NCI-H2107 (cell line): Measurements from ENCODE around the gene CPAMD8.
"Not testable (repeated sequence)": the region's sequence is repeated elsewhere in the genome, so short reads cannot be mapped to it uniquely, and the experiment has no call there.

Experiments used
- DNase-seq: peaks from one replicate; lab custom pipeline; 2025; lab: John Stamatoyannopoulos, UW

The CPAMD8 gene

DNA sequence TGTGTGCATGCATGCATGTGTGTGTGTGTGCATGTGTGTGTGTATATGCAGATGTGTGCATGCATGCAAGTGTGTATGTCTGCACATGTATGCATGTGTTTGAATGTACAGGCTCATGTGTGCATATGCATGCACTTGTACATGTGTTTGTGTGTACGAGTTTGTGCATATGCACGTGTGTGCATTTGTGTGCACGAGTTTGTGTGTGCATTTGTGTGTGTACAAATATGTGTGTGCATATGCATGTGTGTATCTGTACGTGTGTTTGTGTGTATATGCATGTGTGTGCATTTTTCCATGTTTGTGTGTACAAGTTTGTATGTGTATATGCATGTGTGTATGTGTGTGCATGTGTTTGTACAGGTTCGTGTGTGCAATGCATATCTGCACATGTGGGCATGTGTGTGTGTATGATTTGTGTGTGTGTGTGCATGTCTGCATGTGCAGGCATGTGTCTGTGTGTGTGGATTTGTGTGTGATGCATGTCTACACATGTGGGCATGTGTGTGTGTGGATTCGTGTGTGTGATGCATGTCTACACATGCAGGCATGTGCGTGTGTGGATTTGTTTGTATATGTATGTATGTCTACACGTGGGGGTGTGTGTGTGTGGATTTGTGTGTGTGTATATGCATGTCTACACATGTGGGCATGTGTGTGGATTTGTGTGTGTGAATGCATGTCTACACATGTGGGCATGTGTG lies 80.7 kb downstream of the CPAMD8 start:
- no peak for DNase-seq

DNA sequence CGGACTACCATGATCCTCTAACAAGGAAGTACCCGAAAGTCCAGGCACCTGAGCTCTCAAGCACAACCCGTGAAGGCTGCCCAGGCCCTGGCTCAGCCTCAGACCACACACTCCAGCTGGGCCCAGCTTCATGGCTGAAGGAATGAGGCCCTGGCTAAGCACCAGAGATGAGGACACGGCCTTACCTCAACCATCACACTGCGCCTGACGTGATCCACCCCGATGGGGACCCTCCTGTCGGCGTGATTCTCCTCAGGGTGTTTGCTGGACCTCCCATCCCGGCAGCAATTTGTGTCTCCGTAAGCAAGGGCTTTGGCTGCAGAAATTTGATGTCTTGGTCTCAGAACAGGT lies 81.3 kb downstream of the CPAMD8 start:
- DNase-seq: no peak

DNA sequence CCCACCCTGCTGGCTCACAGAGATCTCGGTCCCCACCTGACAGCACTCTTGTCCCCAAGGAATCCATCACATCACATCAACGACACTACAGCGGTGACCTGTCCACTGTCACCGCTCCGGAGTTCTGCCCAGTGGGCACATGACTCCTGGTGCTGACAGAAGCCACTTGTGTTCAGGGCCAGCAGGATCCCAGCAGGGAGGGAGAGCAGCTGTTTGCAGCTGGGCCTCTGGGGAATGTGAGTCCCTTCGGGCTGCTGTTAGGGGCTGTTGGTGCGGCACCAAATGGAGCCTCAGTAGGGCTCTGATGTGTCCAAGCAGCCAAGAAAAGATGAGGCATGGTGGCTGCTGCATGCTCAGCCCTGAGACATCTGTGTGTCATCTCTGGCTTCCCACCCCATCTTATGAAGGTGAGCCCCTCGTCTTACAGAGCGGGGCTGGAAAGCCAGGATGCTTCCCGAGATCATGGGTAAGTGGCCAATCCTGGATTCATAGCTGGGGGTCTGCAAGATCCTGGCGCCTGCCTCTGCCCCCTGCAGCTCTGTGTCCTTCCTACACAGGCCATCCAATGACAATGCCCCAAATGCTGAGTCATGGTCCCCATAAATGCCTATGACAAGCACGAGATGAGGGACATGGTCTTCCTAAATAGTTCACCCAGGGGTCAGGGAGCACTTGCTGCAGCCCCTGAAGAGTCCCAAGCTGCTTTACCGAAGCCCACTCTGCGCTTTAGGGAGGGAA lies 81.8 kb downstream of the CPAMD8 start:
- no peak for DNase-seq

DNA sequence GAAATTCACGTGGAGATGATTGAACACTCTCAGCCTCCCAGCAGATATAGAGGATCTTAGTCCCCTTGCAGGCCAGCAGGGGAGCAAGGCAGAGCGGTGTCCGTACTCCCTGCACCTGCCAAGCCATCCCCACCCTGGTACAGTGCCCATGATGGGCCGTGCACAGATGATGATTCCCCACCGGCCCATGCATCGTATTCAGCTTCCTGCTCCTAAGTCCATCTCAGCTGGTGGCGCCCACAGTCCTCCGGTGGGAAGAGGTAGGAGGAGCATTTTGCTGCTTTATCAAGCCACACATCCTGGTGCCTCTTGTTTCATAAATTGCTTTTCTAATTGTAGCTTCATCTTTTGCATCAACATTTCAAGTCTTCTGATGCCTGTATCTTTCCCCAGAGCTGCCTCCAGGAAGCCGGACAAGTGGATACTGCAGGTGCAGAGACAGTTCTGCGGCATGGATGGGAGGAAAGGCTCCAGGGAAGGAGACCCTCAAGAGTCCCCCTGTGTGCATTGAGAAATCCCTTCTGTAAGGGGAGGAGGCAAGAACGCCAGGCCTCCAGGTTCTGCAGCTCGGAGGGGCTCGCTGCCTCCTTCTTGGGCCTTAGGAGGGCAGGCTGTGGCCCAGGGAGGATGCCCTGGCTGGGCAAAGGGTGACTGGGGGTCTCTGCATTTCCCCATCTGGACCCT lies 82.5 kb downstream of the CPAMD8 start:
- DNase-seq: no peak

DNA sequence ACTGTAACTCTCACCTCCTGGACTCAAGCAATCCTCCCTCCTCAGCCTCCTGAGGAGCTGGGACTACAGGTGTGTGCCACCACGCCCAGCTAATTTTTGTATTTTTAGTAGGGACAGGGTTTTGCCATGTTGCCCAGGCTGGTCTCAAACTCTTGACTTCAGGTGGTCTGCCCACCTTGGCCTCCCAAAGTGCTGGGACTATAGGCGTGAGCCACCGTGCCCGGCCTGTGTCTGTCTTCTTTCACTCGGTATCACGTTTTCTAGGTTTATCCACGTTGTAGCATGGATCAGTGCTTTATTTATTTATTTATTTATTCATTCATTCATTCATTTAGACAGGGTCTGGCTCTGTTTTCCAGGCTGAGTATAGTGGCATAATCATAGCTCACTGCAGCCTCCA lies 83.5 kb downstream of the CPAMD8 start:
- not testable (repeated sequence) for DNase-seq

DNA sequence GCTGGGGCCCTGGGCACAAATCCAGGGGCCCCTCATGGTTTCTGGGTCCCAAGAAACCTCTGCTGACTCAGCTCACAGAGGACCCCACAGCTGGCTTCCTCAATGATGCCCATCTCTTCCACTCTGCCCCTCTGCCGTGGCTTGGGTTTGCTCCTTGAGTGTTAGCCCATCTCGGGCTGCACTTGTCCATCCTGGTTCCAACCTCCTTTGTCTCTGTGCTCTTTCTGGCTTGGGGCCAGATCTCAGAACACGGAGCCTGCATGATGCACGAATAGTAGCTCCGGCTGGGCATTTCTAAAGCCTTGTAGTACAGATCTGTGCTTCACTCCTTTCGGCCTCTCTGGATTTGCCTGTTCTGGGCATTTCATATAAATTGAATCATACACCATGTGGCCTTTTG lies 84.0 kb downstream of the CPAMD8 start:
- no peak for DNase-seq

DNA sequence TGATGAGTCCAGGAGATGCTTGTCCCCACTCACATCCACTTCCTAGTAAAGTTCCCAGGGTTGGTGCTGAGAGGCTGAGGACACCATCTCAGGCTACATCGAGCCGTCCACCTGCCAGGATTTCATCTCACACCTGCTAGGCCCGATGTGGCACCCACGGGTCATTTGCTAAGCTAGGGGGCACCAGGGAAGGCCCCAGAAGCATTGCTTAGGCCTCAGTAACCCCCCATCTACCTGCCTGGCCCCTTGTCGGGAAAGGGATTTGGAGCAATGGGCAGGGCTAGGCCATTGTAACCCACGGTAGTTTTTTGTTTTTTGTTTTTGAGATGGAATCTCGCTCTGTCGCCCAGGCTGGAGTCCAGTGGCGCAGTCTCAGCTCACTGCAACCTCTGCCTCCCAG lies 86.0 kb downstream of the CPAMD8 start:
- no peak for DNase-seq

DNA sequence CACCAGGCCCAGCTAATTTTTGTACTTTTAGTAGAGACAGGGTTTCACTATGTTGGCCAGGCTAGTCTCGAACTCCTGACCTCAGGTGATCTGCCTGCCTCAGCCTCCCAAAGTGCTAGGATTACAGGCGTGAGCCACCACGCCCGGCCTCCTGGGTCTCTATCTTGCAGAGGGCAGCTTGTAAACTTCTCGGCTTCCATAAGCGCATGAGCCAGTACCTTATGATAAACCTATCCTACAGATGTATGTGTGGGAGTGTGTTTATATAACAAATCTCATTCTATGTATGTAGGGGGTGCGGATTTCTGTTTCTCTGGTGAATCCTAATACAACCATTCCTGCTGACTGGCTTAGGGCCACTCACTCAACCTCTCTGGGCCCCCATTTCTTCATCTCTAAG lies 86.5 kb downstream of the CPAMD8 start:
- not testable (repeated sequence) for DNase-seq

DNA sequence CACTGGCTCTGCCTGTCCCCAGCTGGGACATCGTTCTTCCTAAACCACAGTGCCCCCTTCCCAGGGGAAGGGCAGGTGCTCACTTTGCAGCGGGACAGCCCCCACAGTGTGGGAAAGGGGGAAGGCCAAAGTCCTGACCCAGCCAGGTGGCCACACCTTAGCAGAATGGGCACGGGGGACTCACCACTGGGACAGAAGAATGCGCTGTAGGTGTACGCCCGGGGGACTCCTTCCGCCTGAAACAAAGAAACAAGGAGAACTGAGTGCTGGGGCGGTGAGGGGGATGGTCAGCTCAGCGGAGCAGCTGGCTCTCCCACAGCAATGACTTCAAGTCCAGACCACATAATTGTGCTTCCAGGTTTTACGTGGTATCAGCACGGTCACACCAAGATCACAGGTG lies 88.4 kb downstream of the CPAMD8 start:
- no peak for DNase-seq

DNA sequence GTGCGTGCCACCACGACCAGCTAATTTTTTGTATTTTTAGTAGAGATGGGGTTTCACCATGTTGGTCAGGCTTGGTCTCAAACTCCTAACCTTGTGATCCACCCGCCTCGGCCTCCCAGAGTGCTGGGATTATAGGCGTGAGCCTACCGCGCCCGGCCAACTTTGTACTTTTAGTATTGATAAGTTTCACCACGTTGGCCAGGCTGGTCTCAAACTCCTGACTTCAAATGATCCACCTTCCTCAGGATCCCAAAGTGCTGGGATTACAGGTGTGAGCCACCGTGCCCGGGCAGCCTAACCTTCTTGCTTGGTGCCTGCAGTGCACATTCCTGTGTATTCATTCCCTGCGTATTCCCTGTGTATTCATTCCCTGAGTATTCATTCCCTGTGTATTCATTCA lies 88.8 kb downstream of the CPAMD8 start:
- not testable (repeated sequence) for DNase-seq

DNA sequence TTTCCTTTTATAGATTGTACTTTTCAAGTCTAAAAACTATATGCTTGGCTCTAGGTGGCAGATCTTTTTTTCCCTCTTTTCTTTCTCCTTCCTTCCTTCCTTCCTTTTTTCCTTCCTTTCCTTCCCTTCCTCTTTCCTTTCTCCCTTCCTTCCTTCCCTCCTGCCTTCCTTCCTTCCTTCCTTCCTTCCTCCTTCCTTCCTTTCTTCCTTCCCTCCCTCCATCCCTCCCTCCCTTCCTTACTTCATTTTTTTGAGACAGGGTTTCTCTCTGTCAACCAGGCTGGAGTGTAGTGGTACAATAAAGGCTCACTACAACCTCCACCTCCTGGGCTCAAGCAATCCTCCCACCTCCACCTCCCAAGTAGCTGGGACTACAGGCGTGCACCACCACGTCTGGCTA lies 89.7 kb downstream of the CPAMD8 start:
- DNase-seq: no peak

DNA sequence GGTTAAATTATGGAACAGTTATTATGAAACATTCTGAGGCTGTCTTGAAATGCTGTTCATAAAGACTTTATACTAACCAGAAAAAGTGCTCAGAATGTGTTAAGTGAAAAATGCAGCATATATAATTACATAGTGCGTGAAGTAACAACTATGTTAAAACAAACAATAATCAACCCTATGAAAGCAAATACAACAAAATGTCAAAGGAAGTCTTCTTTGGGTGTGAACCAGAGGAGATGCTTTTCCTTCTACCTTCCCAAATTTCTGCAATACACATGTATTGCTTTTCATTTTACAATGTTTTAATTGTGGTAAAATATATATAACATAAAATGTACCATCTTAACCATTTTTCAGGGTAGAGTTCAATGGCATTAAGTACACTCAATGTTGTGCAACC lies 92.1 kb downstream of the CPAMD8 start:
- no peak for DNase-seq

DNA sequence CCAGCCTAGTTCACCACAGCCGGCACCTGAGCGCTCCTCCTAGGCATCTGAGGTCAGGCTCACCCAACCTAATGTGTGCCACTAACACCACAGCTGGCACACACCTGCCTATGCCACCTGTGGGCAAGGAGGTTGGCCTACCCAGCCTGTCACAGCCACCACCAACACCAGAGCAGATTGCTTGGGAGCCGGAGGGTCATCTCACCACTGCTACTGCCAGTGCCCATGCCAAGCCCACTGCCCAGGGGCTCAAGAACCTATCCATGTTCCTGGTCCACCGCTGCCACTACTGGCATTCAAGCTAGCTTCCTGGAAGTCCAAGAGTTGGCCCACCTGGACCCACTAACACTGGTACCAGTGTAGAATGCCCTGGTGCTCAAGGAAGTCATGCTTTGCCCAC lies 95.3 kb downstream of the CPAMD8 start:
- no peak for DNase-seq

DNA sequence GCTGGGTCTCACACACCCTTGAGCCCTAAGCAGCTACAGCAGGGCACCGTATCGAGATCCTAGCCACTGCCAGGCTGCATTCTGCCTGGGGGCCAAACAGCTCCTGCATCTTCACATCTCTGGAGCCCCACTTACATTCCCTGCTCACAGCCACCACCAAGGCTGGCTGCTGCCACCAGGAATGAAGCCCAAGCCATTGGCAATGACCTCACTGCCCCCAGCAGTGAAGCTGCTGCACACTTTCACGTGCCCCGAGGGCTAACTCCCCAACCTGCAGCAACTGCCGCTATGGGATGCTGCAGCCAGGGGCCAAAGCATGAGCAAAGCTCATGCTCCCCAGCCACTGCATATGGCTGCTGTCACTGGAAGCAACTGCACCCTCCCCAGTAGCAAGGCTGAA lies 95.9 kb downstream of the CPAMD8 start:
- no peak for DNase-seq

DNA sequence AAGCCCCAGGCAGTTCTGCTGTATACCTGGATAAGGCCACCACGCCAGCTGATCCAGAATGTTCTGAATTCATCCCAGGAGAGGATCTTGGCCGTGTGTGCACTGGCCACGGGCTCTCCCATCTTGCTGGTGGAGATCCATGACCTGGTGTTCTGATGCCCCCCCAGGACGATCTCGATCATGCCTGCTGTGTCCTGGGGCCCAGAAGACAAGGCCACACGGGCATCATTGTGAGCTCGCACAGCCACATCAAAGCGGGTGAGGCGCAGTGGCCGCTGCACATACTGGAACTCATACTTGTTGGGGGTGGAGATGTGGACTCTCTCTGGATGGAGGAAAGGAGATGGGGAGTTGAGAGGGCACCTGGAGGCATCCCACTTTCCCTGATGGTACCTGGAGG lies 97.7 kb downstream of the CPAMD8 start:
- no peak for DNase-seq

DNA sequence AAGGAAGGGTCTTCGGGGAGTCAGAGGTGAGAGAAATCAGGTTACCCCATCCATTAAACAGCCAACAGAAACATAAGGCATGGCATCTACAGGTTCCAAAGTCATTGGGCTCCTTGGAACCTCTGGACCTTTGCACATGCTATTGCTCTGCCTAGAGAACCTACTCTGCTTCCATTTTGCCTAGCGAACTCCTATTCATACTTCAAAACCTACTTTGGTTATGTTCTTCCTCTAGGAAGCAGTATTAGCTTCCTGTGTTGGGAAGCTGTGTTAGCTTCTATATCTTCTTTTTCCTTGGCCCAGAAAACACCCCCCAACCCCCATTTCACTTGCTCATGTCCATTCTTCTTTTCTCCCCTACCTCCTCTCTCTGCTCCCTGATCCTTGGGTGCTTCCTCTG lies 98.3 kb downstream of the CPAMD8 start:
- DNase-seq: no peak

DNA sequence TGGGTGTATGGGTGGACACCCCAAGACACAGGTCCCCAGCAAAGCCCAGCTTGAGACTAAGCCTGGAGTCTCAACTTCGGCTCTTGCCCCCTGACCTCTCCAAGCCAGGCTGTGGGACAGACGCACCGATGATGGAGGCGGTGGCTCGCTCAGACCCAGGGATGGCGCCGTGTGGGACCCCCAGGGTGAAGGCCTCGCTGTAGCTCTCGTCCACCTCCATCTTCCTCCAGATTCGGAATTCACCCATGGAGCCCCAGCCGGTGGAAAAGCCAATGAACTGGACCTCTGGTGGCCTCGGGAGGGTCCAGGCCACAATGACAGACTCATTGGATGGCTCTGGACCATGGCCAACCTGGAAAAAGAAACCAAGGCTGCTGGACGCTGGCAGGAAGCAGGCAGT lies 98.7 kb downstream of the CPAMD8 start:
- DNase-seq: no peak

DNA sequence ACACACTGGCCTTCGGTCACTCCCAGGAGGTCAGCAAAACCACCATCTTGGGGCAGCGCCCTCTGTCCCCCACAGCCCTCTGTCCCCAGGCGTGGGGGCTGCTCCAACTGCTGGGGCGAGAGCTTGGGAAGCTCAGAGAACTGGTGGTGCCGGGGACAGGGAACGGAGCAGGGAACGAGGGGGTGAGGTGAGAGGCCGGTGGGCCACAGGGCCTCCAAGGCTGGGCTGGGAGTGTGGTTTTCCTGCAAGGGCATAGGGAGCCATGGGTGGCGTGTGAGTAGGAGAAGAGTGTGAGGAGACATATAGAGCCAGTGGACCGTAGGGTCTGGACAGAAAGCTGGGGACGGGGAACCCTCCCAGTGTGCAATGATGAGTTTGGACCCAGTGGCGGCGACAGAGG lies 103.7 kb downstream of the CPAMD8 start:
- no peak for DNase-seq

DNA sequence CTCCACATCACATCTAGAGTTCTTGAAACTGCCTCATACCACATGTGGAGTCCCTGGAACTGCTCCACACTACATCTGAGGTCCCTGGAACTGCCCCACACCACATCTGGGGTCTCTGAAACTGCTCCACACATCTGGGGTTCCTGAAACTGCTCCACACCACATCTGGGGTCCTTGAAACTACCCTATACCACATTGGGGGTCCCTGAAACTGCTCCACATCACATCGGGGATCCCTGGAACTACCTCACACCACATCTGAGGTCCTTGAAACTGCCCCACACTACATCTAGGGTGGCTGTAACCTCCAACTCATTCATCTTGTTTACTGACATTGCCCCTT lies 104.0 kb downstream of the CPAMD8 start:
- DNase-seq: no peak

DNA sequence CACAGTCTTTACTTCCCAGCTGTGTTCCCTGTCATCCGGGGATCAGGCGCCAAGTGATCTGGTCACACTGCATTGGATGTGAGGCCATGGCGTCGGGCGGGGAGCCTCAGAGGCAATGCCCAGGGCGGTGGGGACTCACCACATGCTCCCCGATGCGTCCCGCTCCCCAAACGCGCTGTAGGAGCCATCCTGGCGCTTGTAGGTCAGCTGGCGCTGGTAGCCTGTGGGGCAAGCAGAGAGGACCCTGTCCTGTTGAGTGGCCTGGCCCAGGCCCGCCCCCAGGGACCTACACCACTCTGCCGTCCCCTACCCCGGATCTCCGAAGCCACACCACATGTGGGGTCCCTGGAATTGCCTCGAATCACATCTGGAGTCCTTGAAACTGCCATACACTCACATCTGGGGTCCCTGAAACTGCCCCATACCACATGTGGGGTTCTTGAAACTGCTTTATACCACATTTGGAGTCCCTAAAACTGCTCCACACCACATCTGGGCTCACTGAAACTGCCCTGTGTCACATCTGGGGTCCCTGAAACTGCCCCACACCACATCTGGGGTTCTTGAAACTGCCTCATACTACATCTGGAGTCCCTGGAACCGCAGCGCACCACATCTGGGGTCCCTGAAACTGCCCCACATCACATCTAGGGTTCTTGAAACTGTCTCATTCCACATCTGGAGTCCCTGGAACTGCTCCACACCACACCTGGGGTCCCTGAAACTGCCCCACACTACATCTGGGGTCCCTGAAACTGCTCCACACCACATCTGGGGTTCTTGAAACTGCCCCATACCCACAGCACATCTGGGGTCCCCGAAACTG lies 104.6 kb downstream of the CPAMD8 start:
- DNase-seq: no peak

DNA sequence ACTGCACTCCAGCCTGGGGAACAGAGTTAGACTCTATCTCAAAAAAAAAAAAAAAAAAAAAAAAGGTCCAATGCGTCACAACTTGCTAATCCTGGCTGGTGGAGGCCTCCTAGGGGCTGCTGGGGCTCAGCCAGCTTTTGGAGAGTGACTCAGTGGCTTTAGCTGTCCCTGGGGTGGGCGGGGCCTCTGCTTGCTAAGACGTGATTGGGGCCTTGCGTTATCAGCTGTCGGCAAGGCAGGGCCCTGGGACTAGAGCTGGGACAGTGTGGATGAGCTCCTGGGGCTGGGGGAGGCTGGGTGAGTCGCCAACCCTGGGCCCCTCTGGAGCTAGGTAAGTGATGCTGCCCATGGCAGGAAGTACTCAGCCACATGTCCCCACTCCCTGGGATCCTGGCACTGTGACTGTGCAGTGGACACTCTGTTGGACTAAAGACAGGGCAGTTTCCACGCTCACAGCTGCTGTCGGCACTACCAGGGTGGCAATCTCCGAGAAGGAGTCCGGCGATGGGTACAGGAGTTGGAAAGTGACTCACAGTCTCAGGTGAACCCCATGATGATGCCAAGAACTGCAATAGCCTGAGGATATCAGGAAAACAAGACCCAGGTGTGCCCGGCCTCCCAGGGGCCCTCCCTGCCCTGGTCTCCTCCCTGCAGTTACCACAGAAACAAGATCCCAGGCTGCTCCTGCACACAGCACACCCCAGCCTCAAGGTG lies 105.6 kb downstream of the CPAMD8 start:
- DNase-seq: no peak

DNA sequence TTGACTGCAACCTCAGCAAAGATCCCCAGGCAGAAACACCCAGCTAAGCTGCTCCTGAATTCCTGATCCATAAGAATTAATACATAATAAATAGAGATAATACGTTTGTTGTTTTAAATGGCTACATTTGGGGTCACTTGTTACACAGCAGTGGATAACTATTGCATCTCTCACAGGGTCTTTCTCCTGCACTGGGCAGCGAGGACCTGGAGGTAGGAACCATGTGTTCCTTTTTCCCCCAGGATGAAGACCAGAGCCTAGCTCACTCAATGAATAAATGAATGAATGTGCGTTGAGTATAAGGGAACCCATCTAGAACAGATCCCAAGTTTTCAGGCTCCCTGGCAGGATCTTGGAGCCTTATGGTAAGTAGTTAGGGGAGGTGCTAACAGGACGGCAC lies 107.1 kb downstream of the CPAMD8 start:
- DNase-seq: no peak
